Measurements from ENCODE around the gene WDR49.

WDR49 gene

GRCh38 chr3:167483708-167484475 is 169.8 kb downstream of the WDR49 start:
- DNase-seq = no peak

GRCh38 chr3:167481164-167481563 is 172.6 kb downstream of the WDR49 start:
- DNase-seq = no peak

GRCh38 chr3:167480748-167481147 is 173.0 kb downstream of the WDR49 start:
- no peak for DNase-seq

- DNase-seq = no peak
These were observed 179.9 kb downstream of the WDR49 start, which contains the start of gene SERPINI2 for GRCh38 chr3:167473863-167474262. Gene SERPINI2, minus strand, starts transcription at chr3:167474042. Its CDS starts 2,208 bp downstream, at chr3:167471834.

GRCh38 chr3:167469381-167469780 is 184.4 kb downstream of the WDR49 start:
- DNase-seq = no peak

GRCh38 chr3:167467848-167468611 is 185.7 kb downstream of the WDR49 start:
- no peak for DNase-seq

- no peak for DNase-seq
These were observed 186.8 kb downstream of the WDR49 start for GRCh38 chr3:167466966-167467365.

GRCh38 chr3:167456157-167456799 is 197.5 kb downstream of the WDR49 start:
- no peak for DNase-seq

GRCh38 chr3:167453815-167454214 is 199.9 kb downstream of the WDR49 start:
- DNase-seq = no peak

GRCh38 chr3:167451282-167451681 is 202.5 kb downstream of the WDR49 start:
- no peak for DNase-seq

GRCh38 chr3:167450675-167451074 is 203.1 kb downstream of the WDR49 start:
- DNase-seq = no peak

- no peak for DNase-seq
These were observed 203.5 kb downstream of the WDR49 start for GRCh38 chr3:167450195-167450594.

- no peak for DNase-seq
These were observed 208.3 kb downstream of the WDR49 start for GRCh38 chr3:167445491-167445890.

GRCh38 chr3:167441256-167441655 is 212.5 kb downstream of the WDR49 start:
- DNase-seq = no peak

GRCh38 chr3:167437428-167438139 is 216.2 kb downstream of the WDR49 start:
- no peak for DNase-seq
